ENCODE measurements around the gene FCRL5.

Gene FCRL5

GRCh38 chr1:157551694-157552693 lies at the start of gene FCRL5:
FCRL5 (minus strand) TSS chr1:157552515; CDS start chr1:157552362, 153 bp downstream.
- Mint-ChIP-seq H3K4me1 (no peaks in the 10 kb centered on the region), H3K27me3 (peaks cover 29% of the 10 kb centered on the region), H3K36me3 (ENCODE audit: insufficient read depth) (peaks cover 1% of the 10 kb centered on the region), H3K4me3 (no peak within 1 kb of the TSS), H3K9me3 (no peaks in the 10 kb centered on the region), H3K27ac (ENCODE audit: low read depth) (no peak within 1 kb of the TSS)
- DNase-seq (ENCODE audit: low spot score in 2 of 2) (no peak), ATAC-seq (replicated peaks; ENCODE audit: extremely low read depth, poor library complexity, severe bottlenecking) (no peak)

GRCh38 chr1:157600236-157600635 lies 47.9 kb upstream of the FCRL5 start:
- Mint-ChIP-seq H3K4me3 (no peak overlapping the region), H3K36me3 (ENCODE audit: insufficient read depth) (no peaks in the 10 kb centered on the region), H3K9me3 (no peaks in the 10 kb centered on the region), H3K27me3 (peaks cover 25% of the 10 kb centered on the region), H3K4me1 (peaks cover 10% of the 10 kb centered on the region), H3K27ac (ENCODE audit: low read depth) (no peak overlapping the region)
- ATAC-seq (replicated peaks; ENCODE audit: extremely low read depth, poor library complexity, severe bottlenecking) (no peak), DNase-seq (ENCODE audit: low spot score in 2 of 2) (no peak)

GRCh38 chr1:157597959-157598667 lies 45.8 kb upstream of the FCRL5 start, which contains the start of gene FCRL4:
FCRL4 (minus strand) TSS chr1:157598085; CDS start chr1:157597944, 141 bp downstream.
- DNase-seq (ENCODE audit: low spot score in 2 of 2), result no peak
- Mint-ChIP-seq H3K27ac (ENCODE audit: low read depth) (no peak within 1 kb of the TSS), H3K9me3 (no peaks in the 10 kb centered on the region), H3K4me3 (no peak within 1 kb of the TSS), H3K27me3 (peaks cover 15% of the 10 kb centered on the region), H3K4me1 (peaks cover 10% of the 10 kb centered on the region), H3K36me3 (ENCODE audit: insufficient read depth) (no peaks in the 10 kb centered on the region)
- no peak for ATAC-seq (replicated peaks; ENCODE audit: extremely low read depth, poor library complexity, severe bottlenecking)

GRCh38 chr1:157596384-157596783 lies 44.1 kb upstream of the FCRL5 start:
- Mint-ChIP-seq H3K4me1 (peaks cover 10% of the 10 kb centered on the region), H3K27me3 (peaks cover 6% of the 10 kb centered on the region), H3K4me3 (no peak overlapping the region), H3K9me3 (no peaks in the 10 kb centered on the region), H3K36me3 (ENCODE audit: insufficient read depth) (no peaks in the 10 kb centered on the region), H3K27ac (ENCODE audit: low read depth) (no peak overlapping the region)
- DNase-seq (ENCODE audit: low spot score in 2 of 2) (no peak), ATAC-seq (replicated peaks; ENCODE audit: extremely low read depth, poor library complexity, severe bottlenecking) (no peak)

GRCh38 chr1:157595356-157595755 lies 43.0 kb upstream of the FCRL5 start:
- no peak overlapping the region for H3K4me3 Mint-ChIP-seq
- H3K27ac Mint-ChIP-seq (ENCODE audit: low read depth), result no peak overlapping the region
- no peaks in the 10 kb centered on the region for H3K9me3 Mint-ChIP-seq
- H3K4me1 Mint-ChIP-seq, result peaks cover 10% of the 10 kb centered on the region
- peak; percentile 24 for ATAC-seq (replicated peaks; ENCODE audit: extremely low read depth, poor library complexity, severe bottlenecking)
- H3K36me3 Mint-ChIP-seq (ENCODE audit: insufficient read depth), result no peaks in the 10 kb centered on the region
- no peaks in the 10 kb centered on the region for H3K27me3 Mint-ChIP-seq
- no peak for DNase-seq (ENCODE audit: low spot score in 2 of 2)

GRCh38 chr1:157585984-157586383 lies 33.7 kb upstream of the FCRL5 start:
- Mint-ChIP-seq H3K9me3 (no peaks in the 10 kb centered on the region), H3K4me1 (no peaks in the 10 kb centered on the region), H3K36me3 (ENCODE audit: insufficient read depth) (no peaks in the 10 kb centered on the region), H3K4me3 (no peak overlapping the region), H3K27ac (ENCODE audit: low read depth) (no peak overlapping the region), H3K27me3 (peaks cover 19% of the 10 kb centered on the region)
- ATAC-seq (replicated peaks; ENCODE audit: extremely low read depth, poor library complexity, severe bottlenecking) (no peak), DNase-seq (ENCODE audit: low spot score in 2 of 2) (no peak)

GRCh38 chr1:157584503-157584902 lies 32.2 kb upstream of the FCRL5 start:
- Mint-ChIP-seq H3K4me3 (no peak overlapping the region), H3K27me3 (peaks cover 19% of the 10 kb centered on the region), H3K36me3 (ENCODE audit: insufficient read depth) (no peaks in the 10 kb centered on the region), H3K4me1 (peaks cover 5% of the 10 kb centered on the region), H3K27ac (ENCODE audit: low read depth) (peak overlapping the region; percentile 24), H3K9me3 (no peaks in the 10 kb centered on the region)
- DNase-seq (ENCODE audit: low spot score in 2 of 2), result no peak
- ATAC-seq (replicated peaks; ENCODE audit: extremely low read depth, poor library complexity, severe bottlenecking), result no peak

GRCh38 chr1:157580828-157581210 lies 28.5 kb upstream of the FCRL5 start:
- no peaks in the 10 kb centered on the region for H3K36me3 Mint-ChIP-seq (ENCODE audit: insufficient read depth)
- H3K9me3 Mint-ChIP-seq, result no peaks in the 10 kb centered on the region
- H3K27ac Mint-ChIP-seq (ENCODE audit: low read depth), result no peak overlapping the region
- DNase-seq (ENCODE audit: low spot score in 2 of 2) (no peak), ATAC-seq (replicated peaks; ENCODE audit: extremely low read depth, poor library complexity, severe bottlenecking) (no peak)
- no peaks in the 10 kb centered on the region for H3K27me3 Mint-ChIP-seq
- H3K4me1 Mint-ChIP-seq, result peaks cover 5% of the 10 kb centered on the region
- H3K4me3 Mint-ChIP-seq, result no peak overlapping the region

GRCh38 chr1:157580179-157580827 lies 28.0 kb upstream of the FCRL5 start:
- Mint-ChIP-seq H3K36me3 (ENCODE audit: insufficient read depth) (no peaks in the 10 kb centered on the region), H3K4me3 (no peak overlapping the region), H3K27me3 (peaks cover 4% of the 10 kb centered on the region), H3K9me3 (no peaks in the 10 kb centered on the region), H3K27ac (ENCODE audit: low read depth) (no peak overlapping the region), H3K4me1 (peaks cover 5% of the 10 kb centered on the region)
- peak; percentile 43 for ATAC-seq (replicated peaks; ENCODE audit: extremely low read depth, poor library complexity, severe bottlenecking)
- peak in 1 of 2 donors; percentile 42 for DNase-seq (ENCODE audit: low spot score in 2 of 2)

- no peak overlapping the region for H3K4me3 Mint-ChIP-seq
- H3K4me1 Mint-ChIP-seq, result peaks cover 5% of the 10 kb centered on the region
- H3K27me3 Mint-ChIP-seq, result peaks cover 10% of the 10 kb centered on the region
- no peak overlapping the region for H3K27ac Mint-ChIP-seq (ENCODE audit: low read depth)
- DNase-seq (ENCODE audit: low spot score in 2 of 2) (no peak), ATAC-seq (replicated peaks; ENCODE audit: extremely low read depth, poor library complexity, severe bottlenecking) (no peak)
- H3K36me3 Mint-ChIP-seq (ENCODE audit: insufficient read depth), result no peaks in the 10 kb centered on the region
- H3K9me3 Mint-ChIP-seq, result no peaks in the 10 kb centered on the region
Measured at GRCh38 chr1:157577420-157577819, 25.1 kb upstream of the FCRL5 start.

- no peaks in the 10 kb centered on the region for H3K9me3 Mint-ChIP-seq
- ATAC-seq (replicated peaks; ENCODE audit: extremely low read depth, poor library complexity, severe bottlenecking) (no peak), DNase-seq (ENCODE audit: low spot score in 2 of 2) (no peak)
- H3K27ac Mint-ChIP-seq (ENCODE audit: low read depth), result no peak overlapping the region
- H3K4me1 Mint-ChIP-seq, result peaks cover 5% of the 10 kb centered on the region
- H3K27me3 Mint-ChIP-seq, result peaks cover 10% of the 10 kb centered on the region
- H3K4me3 Mint-ChIP-seq, result no peak overlapping the region
- H3K36me3 Mint-ChIP-seq (ENCODE audit: insufficient read depth), result no peaks in the 10 kb centered on the region
Measured at GRCh38 chr1:157575744-157576143, 23.4 kb upstream of the FCRL5 start.

GRCh38 chr1:157574836-157575235 lies 22.5 kb upstream of the FCRL5 start:
- ATAC-seq (replicated peaks; ENCODE audit: extremely low read depth, poor library complexity, severe bottlenecking) (no peak), DNase-seq (ENCODE audit: low spot score in 2 of 2) (no peak)
- no peak overlapping the region for H3K27ac Mint-ChIP-seq (ENCODE audit: low read depth)
- no peaks in the 10 kb centered on the region for H3K4me1 Mint-ChIP-seq
- H3K4me3 Mint-ChIP-seq, result no peak overlapping the region
- no peaks in the 10 kb centered on the region for H3K36me3 Mint-ChIP-seq (ENCODE audit: insufficient read depth)
- peaks cover 10% of the 10 kb centered on the region for H3K27me3 Mint-ChIP-seq
- H3K9me3 Mint-ChIP-seq, result no peaks in the 10 kb centered on the region

All from central memory CD8-positive, alpha-beta T cell (primary cell).